ENCODE results near the gene HTR7. TPM values are rescaled to one million over a fixed set of nuclear protein-coding genes. Genes with fewer than 3 reads are reported as not detected.

The HTR7 gene
- total and polyA plus RNA-seq, 2 of the 4 experiments (the other 2 are of a cell fraction), result 0.43 to 0.72 TPM

GRCh38 chr10:90890347-90890746 is 32.5 kb upstream of the HTR7 start:
- POLR2A ChIA-PET (ENCODE audit: unreplicated experiment), result no interaction called here
- Histone ChIP-seq H2BK20ac (ENCODE audit: low read depth, low read length) (no peak overlapping the region), H3K4me2 (ENCODE audit: low read depth, low read length) (peak overlapping the region; percentile 2; the same call in 1 of the 2 replicates), H3K4ac (ENCODE audit: low read depth, low read length) (no peak overlapping the region), H3K36me3 (ENCODE audit: control insufficient read depth, insufficient read depth, low read length) (peaks cover 11% of the 10 kb centered on the region), H2BK5ac (ENCODE audit: low read depth, low read length, poor library complexity, severe bottlenecking) (peak overlapping the region; percentile 7), H3K9ac (ENCODE audit: low read depth, low read length) (no peak overlapping the region), H3K79me1 (ENCODE audit: low read depth in 1 of 2, low read length in 2 of 2) (peaks cover 3 to 15% of the 10 kb centered on the region in 2 experiments; a peak in 3 of 4 replicates), H3K27ac (ENCODE audit: insufficient read depth, low read length) (no peak overlapping the region), H3K14ac (replicated peaks; ENCODE audit: low read depth, low read length) (no peak overlapping the region), H2BK15ac (ENCODE audit: low read depth, low read length) (no peak overlapping the region), H2AK9ac (replicated peaks; ENCODE audit: low read depth, low read length, poor library complexity) (no peak overlapping the region), H3K18ac (ENCODE audit: low read depth, low read length) (no peak overlapping the region), H2AFZ (replicated peaks; ENCODE audit: low read length, poor library complexity) (no peak overlapping the region), H3K4me1 (ENCODE audit: control insufficient read depth, insufficient read depth, low read length) (peaks cover 15% of the 10 kb centered on the region), H3K4me3 (ENCODE audit: insufficient read depth, low read depth, low read length) (no peak overlapping the region), H2AK5ac (ENCODE audit: low read depth, low read length) (no peak overlapping the region), H3K9me1 (ENCODE audit: insufficient read depth, low read length) (0 out of 2 replicates have a peak, but pooled peaks cover 4% of the 10 kb centered on the region), H4K91ac (ENCODE audit: insufficient read depth, low read depth, low read length) (no peak overlapping the region), H3K27me3 (ENCODE audit: control insufficient read depth, insufficient read depth, low read length) (no peaks in the 10 kb centered on the region), H3K56ac (ENCODE audit: extremely low read depth, insufficient read depth, low read length) (no peak overlapping the region), H2BK120ac (ENCODE audit: low read depth, low read length) (no peak overlapping the region), H3K23ac (ENCODE audit: low read depth, low read length) (no peak overlapping the region), H3K9me3 (ENCODE audit: control insufficient read depth, insufficient read depth, low read length) (no peaks in the 10 kb centered on the region), H4K5ac (ENCODE audit: low read depth, low read length) (no peak overlapping the region), H4K8ac (ENCODE audit: low read depth in 2 of 2, low read length in 2 of 2) (no peak overlapping the region; a peak in 1 of 4 replicates), H4K20me1 (ENCODE audit: insufficient read depth, low read length) (no peaks in the 10 kb centered on the region)
- CTCF ChIA-PET, result interaction anchor here (1.0 to 1.2 kb wide), 2 partner anchors 10 to 21 kb away, joined by 3 to 5 read pairs; no protein-coding TSS in a partner anchor
- dilution Hi-C loops (cut with HindIII; ENCODE audit: low sequenced_read_pairs, unreplicated experiment), result loop anchor here (25.0 kb wide), 1 partner anchor 372 kb away; no protein-coding TSS in a partner anchor
- in situ Hi-C loops (cut with MboI; ENCODE audit: low sequenced_read_pairs), result no loop called here
- DNase-seq, result peak; percentile 61
- TF ChIP-seq CHD1 (IDR thresholded peaks at IDR 0.05; ENCODE audit: low read depth, low read length) (no peak), MAFK (IDR thresholded peaks at IDR 0.05; ENCODE audit: low read depth, low read length) (no peak), POLR2A (IDR thresholded peaks at IDR 0.05; ENCODE audit: low read depth, low read length) (no peak), CTCF (conservative IDR thresholded peaks at IDR 0.05; ENCODE audit: low read depth, low read length) (no peak), FOS (IDR thresholded peaks at IDR 0.05; ENCODE audit: low read depth, low read length) (no peak), RCOR1 (IDR thresholded peaks at IDR 0.05; ENCODE audit: insufficient replicate concordance, low read length) (no peak), ELK1 (IDR thresholded peaks at IDR 0.05; ENCODE audit: borderline replicate concordance, low read depth, low read length) (no peak), NFE2L2 (IDR thresholded peaks at IDR 0.05; ENCODE audit: low read depth, low read length) (no peak), MAZ (IDR thresholded peaks at IDR 0.05; ENCODE audit: borderline replicate concordance, low read depth, low read length) (no peak), SMC3 (IDR thresholded peaks at IDR 0.05; ENCODE audit: low read depth, low read length) (no peak), CEBPB (IDR thresholded peaks at IDR 0.05; ENCODE audit: low read depth, low read length) (no peak)
- ATAC-seq (ENCODE audit: low read depth), result peak; percentile 88
- intact Hi-C loops (cut with micrococcal nuclease), result no loop called here
- BruUV-seq (replicated peaks), result no TSS peak
- WGBS, 2 experiments (ENCODE audit: extremely low coverage in 2 of 2, insufficient read length in 1 of 2), result no CpG with 5 or more reads among the region's 2 CpGs

Data from IMR-90 (cell line).